Stimulated activated naive CD8-positive, alpha-beta T cell treated with anti-CD3 and anti-CD28 coated beads, Interleukin-15, amount 100 ng/mL, for 72 hours (primary cell): Measurements from ENCODE around the gene ASB10.

ENCODE experiments used
- ATAC-seq: fragments of 150-1000 bp; cut with Tn5 transposase; 2 replicates; pipeline ENCODE4 v1.10.0; 2021; ENCODE audit warnings: mild to moderate bottlenecking, moderate library complexity
- DNase-seq, 2 donors: peaks; one replicate each; pipeline ENCODE4 v3.0.0; 2021 to 2022
- H3K27ac Mint-ChIP-seq, 2 donors: one replicate each; pipeline ENCODE4 v1.8.0; 2022; ENCODE audit warnings: mild to moderate bottlenecking in 2 of 2, mixed read lengths in 2 of 2, moderate library complexity in 2 of 2
- H3K27me3 Mint-ChIP-seq: one replicate; pipeline ENCODE4 v1.8.0; 2022; ENCODE audit warnings: mixed read lengths
- H3K4me1 Mint-ChIP-seq: one replicate; pipeline ENCODE4 v1.8.0; 2022; ENCODE audit warnings: mild to moderate bottlenecking, mixed read lengths
- H3K4me3 Mint-ChIP-seq, 2 donors: one replicate each; pipeline ENCODE4 v1.8.0; 2022; ENCODE audit warnings: mild to moderate bottlenecking in 2 of 2, mixed read lengths in 2 of 2, moderate library complexity in 1 of 2
- H3K9me3 Mint-ChIP-seq, 2 donors: one replicate each; pipeline ENCODE4 v1.8.0; 2022; ENCODE audit warnings: mixed read lengths in 2 of 2

ASB10 gene

GRCh38 chr7:151179287-151179860 is 7.7 kb downstream of the ASB10 start:
- DNase-seq, result no peak
- H3K27ac Mint-ChIP-seq, result no peak overlapping the region
- no peaks in the 10 kb centered on the region for H3K4me1 Mint-ChIP-seq
- H3K9me3 Mint-ChIP-seq, result no peaks in the 10 kb centered on the region
- H3K27me3 Mint-ChIP-seq, result peaks cover 49% of the 10 kb centered on the region
- H3K4me3 Mint-ChIP-seq, result no peak overlapping the region
- no peak for ATAC-seq

GRCh38 chr7:151178831-151179230 is 8.2 kb downstream of the ASB10 start:
- Mint-ChIP-seq H3K27me3 (peaks cover 55% of the 10 kb centered on the region), H3K4me3 (no peak overlapping the region), H3K4me1 (no peaks in the 10 kb centered on the region), H3K9me3 (no peaks in the 10 kb centered on the region), H3K27ac (no peak overlapping the region)
- ATAC-seq (no peak), DNase-seq (no peak)

GRCh38 chr7:151178236-151178635 is 8.8 kb downstream of the ASB10 start:
- H3K9me3 Mint-ChIP-seq, result no peaks in the 10 kb centered on the region
- DNase-seq, result no peak
- H3K27me3 Mint-ChIP-seq, result peaks cover 61% of the 10 kb centered on the region
- ATAC-seq, result no peak
- H3K27ac Mint-ChIP-seq, result no peak overlapping the region
- H3K4me3 Mint-ChIP-seq, result no peak overlapping the region
- H3K4me1 Mint-ChIP-seq, result no peaks in the 10 kb centered on the region

GRCh38 chr7:151177310-151177709 is 9.7 kb downstream of the ASB10 start:
- Mint-ChIP-seq H3K4me3 (no peak overlapping the region), H3K27me3 (peaks cover 70% of the 10 kb centered on the region), H3K4me1 (peaks cover 6% of the 10 kb centered on the region), H3K27ac (no peak overlapping the region), H3K9me3 (no peaks in the 10 kb centered on the region)
- no peak for ATAC-seq
- no peak for DNase-seq

- Mint-ChIP-seq H3K9me3 (no peaks in the 10 kb centered on the region), H3K4me3 (no peak overlapping the region), H3K27ac (no peak overlapping the region), H3K4me1 (peaks cover 8% of the 10 kb centered on the region), H3K27me3 (peaks cover 72% of the 10 kb centered on the region)
- ATAC-seq, result no peak
- no peak for DNase-seq
Observed at GRCh38 chr7:151176401-151176800, 10.6 kb downstream of the ASB10 start.

GRCh38 chr7:151175793-151176311 is 11.2 kb downstream of the ASB10 start:
- no peak for DNase-seq
- no peak for ATAC-seq
- H3K27ac Mint-ChIP-seq, result no peak overlapping the region
- H3K27me3 Mint-ChIP-seq, result peaks cover 76% of the 10 kb centered on the region
- H3K4me1 Mint-ChIP-seq, result peaks cover 8% of the 10 kb centered on the region
- no peak overlapping the region for H3K4me3 Mint-ChIP-seq
- no peaks in the 10 kb centered on the region for H3K9me3 Mint-ChIP-seq

GRCh38 chr7:151175047-151175792 is 11.8 kb downstream of the ASB10 start:
- peaks cover 8% of the 10 kb centered on the region for H3K4me1 Mint-ChIP-seq
- no peak overlapping the region for H3K4me3 Mint-ChIP-seq
- no peak for ATAC-seq
- H3K27me3 Mint-ChIP-seq, result peaks cover 78% of the 10 kb centered on the region
- H3K27ac Mint-ChIP-seq, result no peak overlapping the region
- DNase-seq, result no peak
- no peaks in the 10 kb centered on the region for H3K9me3 Mint-ChIP-seq

- ATAC-seq, result peak; percentile 20
- Mint-ChIP-seq H3K4me3 (no peak overlapping the region), H3K4me1 (peaks cover 8% of the 10 kb centered on the region), H3K27me3 (peaks cover 86% of the 10 kb centered on the region), H3K9me3 (no peaks in the 10 kb centered on the region), H3K27ac (no peak overlapping the region)
- DNase-seq, result peak in 1 of 2 donors; percentile 31
Observed at GRCh38 chr7:151174246-151175046, 12.6 kb downstream of the ASB10 start.

GRCh38 chr7:151173386-151174245 is 13.4 kb downstream of the ASB10 start:
- DNase-seq, result no peak
- Mint-ChIP-seq H3K4me1 (peaks cover 11% of the 10 kb centered on the region), H3K27ac (no peak overlapping the region), H3K9me3 (no peaks in the 10 kb centered on the region), H3K4me3 (no peak overlapping the region), H3K27me3 (peaks cover 88% of the 10 kb centered on the region)
- peak; percentile 25 for ATAC-seq

- no peaks in the 10 kb centered on the region for H3K9me3 Mint-ChIP-seq
- no peak overlapping the region for H3K4me3 Mint-ChIP-seq
- H3K27me3 Mint-ChIP-seq, result peaks cover 90% of the 10 kb centered on the region
- ATAC-seq, result peak; percentile 61
- peaks cover 16% of the 10 kb centered on the region for H3K4me1 Mint-ChIP-seq
- DNase-seq, result peak; percentile 83
- H3K27ac Mint-ChIP-seq, result no peak overlapping the region
Observed at GRCh38 chr7:151172273-151173141, 14.5 kb downstream of the ASB10 start.

- Mint-ChIP-seq H3K27ac (no peak overlapping the region), H3K4me1 (peaks cover 16% of the 10 kb centered on the region), H3K27me3 (peaks cover 61% of the 10 kb centered on the region), H3K9me3 (no peaks in the 10 kb centered on the region), H3K4me3 (peak overlapping the region; percentile 69 to 83)
- no peak for DNase-seq
- no peak for ATAC-seq
Observed at GRCh38 chr7:151168787-151169162, 18.3 kb downstream of the ASB10 start.

GRCh38 chr7:151168003-151168786 is 18.9 kb downstream of the ASB10 start:
- H3K27ac Mint-ChIP-seq, result no peak overlapping the region
- ATAC-seq, result peak; percentile 90
- peak overlapping the region; percentile 69 to 83 for H3K4me3 Mint-ChIP-seq
- H3K4me1 Mint-ChIP-seq, result peaks cover 16% of the 10 kb centered on the region
- H3K27me3 Mint-ChIP-seq, result peaks cover 56% of the 10 kb centered on the region
- H3K9me3 Mint-ChIP-seq, result no peaks in the 10 kb centered on the region
- peak; percentile 68 to 72 for DNase-seq

- no peak within 1 kb of the TSS for H3K27ac Mint-ChIP-seq
- H3K9me3 Mint-ChIP-seq, result no peaks in the 10 kb centered on the region
- peak; percentile 51 for ATAC-seq
- H3K4me3 Mint-ChIP-seq, result peak within 1 kb of the TSS; percentile 69 to 83
- peaks cover 11% of the 10 kb centered on the region for H3K4me1 Mint-ChIP-seq
- H3K27me3 Mint-ChIP-seq, result peaks cover 48% of the 10 kb centered on the region
- no peak for DNase-seq
Observed at GRCh38 chr7:151167197-151167961, 19.7 kb downstream of the ASB10 start, which contains the start of gene GBX1. TSS of gene GBX1 (minus strand) at chr7:151167694. CDS start at chr7:151167548, 146 bp downstream.
